Adipocyte (in vitro differentiated cells): ENCODE data around the gene TNN.
"Not testable (repeated sequence)": the region's sequence is repeated elsewhere in the genome, so short reads cannot be mapped to it uniquely, and the experiment has no call there.

ENCODE experiments used
- DNase-seq: peaks from one replicate; pipeline ENCODE4 v3.0.0-alpha.2; 2015; ENCODE audit warnings: low read depth
- H3K27me3 ChIP-seq: replicated peaks from 2 replicates; pipeline ENCODE4 v1.7.0; 2013; ENCODE audit warnings: mild to moderate bottlenecking, low read length, moderate library complexity; ENCODE audit not compliant: control insufficient read depth, insufficient read depth
- H3K36me3 ChIP-seq: 2 replicates; pipeline ENCODE4 v1.7.0; 2013; ENCODE audit warnings: low read length, mild to moderate bottlenecking, moderate library complexity; ENCODE audit not compliant: control insufficient read depth, insufficient read depth, severe bottlenecking
- H3K4me1 ChIP-seq: 2 replicates; pipeline ENCODE4 v1.7.0; 2013; ENCODE audit warnings: mild to moderate bottlenecking, low read length, moderate library complexity; ENCODE audit not compliant: control insufficient read depth, insufficient read depth
- H3K4me3 ChIP-seq: 2 replicates; pipeline ENCODE4 v1.7.0; 2013; ENCODE audit warnings: mild to moderate bottlenecking, low read length, moderate library complexity
- H3K9ac ChIP-seq: 2 replicates; pipeline ENCODE4 v1.7.0; 2013; ENCODE audit warnings: mild to moderate bottlenecking, low read length, moderate library complexity
- H3K9me3 ChIP-seq: 2 replicates; pipeline ENCODE4 v1.7.0; 2013; ENCODE audit warnings: mild to moderate bottlenecking, low read length, moderate library complexity; ENCODE audit not compliant: control insufficient read depth

Gene TNN, protein sequence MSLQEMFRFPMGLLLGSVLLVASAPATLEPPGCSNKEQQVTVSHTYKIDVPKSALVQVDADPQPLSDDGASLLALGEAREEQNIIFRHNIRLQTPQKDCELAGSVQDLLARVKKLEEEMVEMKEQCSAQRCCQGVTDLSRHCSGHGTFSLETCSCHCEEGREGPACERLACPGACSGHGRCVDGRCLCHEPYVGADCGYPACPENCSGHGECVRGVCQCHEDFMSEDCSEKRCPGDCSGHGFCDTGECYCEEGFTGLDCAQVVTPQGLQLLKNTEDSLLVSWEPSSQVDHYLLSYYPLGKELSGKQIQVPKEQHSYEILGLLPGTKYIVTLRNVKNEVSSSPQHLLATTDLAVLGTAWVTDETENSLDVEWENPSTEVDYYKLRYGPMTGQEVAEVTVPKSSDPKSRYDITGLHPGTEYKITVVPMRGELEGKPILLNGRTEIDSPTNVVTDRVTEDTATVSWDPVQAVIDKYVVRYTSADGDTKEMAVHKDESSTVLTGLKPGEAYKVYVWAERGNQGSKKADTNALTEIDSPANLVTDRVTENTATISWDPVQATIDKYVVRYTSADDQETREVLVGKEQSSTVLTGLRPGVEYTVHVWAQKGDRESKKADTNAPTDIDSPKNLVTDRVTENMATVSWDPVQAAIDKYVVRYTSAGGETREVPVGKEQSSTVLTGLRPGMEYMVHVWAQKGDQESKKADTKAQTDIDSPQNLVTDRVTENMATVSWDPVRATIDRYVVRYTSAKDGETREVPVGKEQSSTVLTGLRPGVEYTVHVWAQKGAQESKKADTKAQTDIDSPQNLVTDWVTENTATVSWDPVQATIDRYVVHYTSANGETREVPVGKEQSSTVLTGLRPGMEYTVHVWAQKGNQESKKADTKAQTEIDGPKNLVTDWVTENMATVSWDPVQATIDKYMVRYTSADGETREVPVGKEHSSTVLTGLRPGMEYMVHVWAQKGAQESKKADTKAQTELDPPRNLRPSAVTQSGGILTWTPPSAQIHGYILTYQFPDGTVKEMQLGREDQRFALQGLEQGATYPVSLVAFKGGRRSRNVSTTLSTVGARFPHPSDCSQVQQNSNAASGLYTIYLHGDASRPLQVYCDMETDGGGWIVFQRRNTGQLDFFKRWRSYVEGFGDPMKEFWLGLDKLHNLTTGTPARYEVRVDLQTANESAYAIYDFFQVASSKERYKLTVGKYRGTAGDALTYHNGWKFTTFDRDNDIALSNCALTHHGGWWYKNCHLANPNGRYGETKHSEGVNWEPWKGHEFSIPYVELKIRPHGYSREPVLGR (N-terminal part only)

DNA sequence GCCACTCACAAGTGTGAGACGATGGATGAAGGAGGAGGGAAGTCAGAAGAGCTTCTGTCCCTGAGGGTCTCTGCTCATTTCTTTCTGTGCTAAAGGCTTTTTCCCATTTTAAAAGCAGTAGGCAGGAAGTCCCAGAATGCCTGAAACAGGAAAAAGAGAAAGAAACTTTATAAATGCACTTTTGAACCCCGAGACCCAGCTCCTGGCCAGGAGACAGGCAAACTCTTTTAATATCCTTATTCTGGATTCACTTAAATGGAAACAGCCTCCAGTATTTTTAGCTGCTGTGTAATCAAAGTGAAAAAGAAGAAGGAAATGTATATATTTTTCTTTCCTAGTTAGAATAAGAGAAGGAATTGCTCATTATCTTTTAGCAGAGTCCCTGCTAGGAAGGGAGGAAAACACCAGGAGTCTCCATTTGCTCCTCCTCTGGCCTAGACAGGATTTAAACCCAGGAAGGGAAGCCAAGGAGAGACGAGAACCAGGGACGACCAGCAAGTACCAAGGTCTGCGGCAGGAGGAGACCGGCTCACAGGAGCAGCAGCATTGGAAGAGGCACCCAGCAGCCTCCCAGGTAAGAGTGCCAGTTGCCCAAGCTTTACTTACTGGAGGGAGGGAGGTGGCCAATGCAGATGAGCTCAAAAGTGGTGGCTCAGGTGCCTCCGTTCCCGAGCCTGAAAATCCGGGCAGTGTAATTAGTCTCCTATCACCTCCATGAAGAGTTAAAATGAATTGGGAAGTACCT lies at the start of gene TNN:
TSS of gene TNN (plus strand) at position 472 of the 745 bp plus-strand sequence. CDS start 9,586 bp downstream, outside the sequence.
- Histone ChIP-seq H3K4me1 (peaks cover 14% of the 10 kb centered on the region), H3K9me3 (no peaks in the 10 kb centered on the region), H3K9ac (no peak within 1 kb of the TSS), H3K36me3 (no peaks in the 10 kb centered on the region), H3K4me3 (no peak within 1 kb of the TSS), H3K27me3 (peaks cover 36% of the 10 kb centered on the region)
- DNase-seq: no peak

DNA sequence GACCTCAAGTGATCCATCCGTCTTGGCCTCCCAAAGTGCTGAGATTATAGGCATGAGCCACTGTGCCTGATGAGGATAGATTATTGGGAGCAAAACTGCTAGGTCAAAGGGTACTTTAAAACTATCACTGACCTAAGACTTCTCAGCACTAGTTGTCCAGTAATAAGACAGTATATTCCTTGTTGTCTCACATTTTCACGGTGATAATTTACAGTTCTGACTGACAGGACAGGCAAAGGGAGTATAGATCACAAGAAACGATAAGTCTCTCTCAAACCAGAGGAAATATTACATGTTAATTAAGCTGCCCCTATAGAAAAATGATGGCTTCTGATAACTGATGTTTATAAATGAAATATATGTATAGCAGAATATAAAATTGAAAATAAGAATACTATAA lies 48.1 kb upstream of the TNN start:
- Histone ChIP-seq H3K9ac (no peak overlapping the region), H3K27me3 (no peaks in the 10 kb centered on the region), H3K4me3 (no peak overlapping the region), H3K9me3 (no peaks in the 10 kb centered on the region), H3K36me3 (peaks cover 22% of the 10 kb centered on the region), H3K4me1 (peaks cover 43% of the 10 kb centered on the region)
- DNase-seq: no peak

DNA sequence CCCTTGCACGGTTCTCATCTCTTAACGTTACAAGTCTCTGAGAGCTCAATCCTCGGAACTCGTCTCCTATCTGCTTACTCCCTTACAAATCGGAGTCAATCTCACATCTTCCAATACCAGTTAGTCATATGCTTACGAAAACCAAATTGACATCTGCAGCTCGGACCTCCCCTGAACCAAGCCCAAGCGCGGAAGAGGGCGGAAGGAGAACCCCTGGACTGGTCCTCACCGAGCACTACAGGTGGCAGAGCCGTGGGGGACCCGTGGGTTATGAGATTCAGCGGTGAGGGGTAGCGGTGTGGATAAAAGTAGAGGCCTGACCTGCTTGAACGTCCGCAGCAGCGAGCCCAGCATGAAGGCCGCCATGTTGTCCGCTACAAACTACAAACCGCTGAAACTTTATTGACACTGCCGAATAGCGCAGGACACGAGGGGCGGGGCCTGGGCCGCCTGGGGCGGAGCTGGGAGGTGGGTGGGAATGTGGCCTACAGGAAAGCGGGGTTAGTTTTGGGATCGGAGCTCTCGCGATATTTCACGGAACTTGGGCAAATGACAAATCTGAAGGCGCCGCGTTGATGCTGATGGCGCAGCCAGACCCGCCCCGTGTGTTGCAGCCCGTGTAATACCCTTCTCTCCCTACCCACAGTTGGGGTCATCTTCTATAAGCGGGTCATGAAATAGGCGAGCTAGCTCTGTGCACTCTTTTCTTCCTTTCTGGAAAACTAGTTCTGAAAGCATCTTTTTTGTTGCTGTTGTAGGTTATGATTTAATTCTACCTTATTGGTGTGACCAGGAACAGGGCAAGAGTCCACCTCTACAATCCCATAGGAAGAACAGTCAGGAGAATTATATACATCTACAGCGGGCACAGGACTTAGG lies 44.4 kb upstream of the TNN start, which contains the start of gene MRPS14:
TSS of gene MRPS14 (minus strand) at position 383 of the 879 bp plus-strand sequence. CDS start at position 366, 17 bp downstream.
- Histone ChIP-seq H3K4me1 (peaks cover 19% of the 10 kb centered on the region), H3K36me3 (peaks cover 2% of the 10 kb centered on the region), H3K9ac (peak within 1 kb of the TSS; percentile 99), H3K9me3 (no peaks in the 10 kb centered on the region), H3K27me3 (no peaks in the 10 kb centered on the region), H3K4me3 (peak within 1 kb of the TSS; percentile 100)
- DNase-seq: peak; percentile 99

DNA sequence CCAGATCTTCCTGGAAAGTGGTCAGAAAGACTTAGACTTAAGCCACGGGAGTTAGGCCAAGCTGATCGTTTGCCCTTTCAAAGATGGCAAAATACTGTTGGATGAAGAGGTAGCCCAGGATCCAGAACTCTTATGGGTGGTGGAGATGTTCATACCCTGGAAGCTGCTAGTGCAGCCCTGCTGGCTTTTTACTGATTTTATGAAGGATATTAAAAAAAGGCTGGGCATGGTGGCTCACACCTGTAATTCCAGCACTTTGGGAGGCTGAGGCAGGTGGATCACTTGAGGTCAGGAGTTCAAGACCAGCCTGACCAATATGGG lies 43.8 kb upstream of the TNN start:
- DNase-seq, H3K27me3 ChIP-seq: not testable (repeated sequence)
- peak overlapping the region; percentile 100 for H3K4me3 ChIP-seq

DNA sequence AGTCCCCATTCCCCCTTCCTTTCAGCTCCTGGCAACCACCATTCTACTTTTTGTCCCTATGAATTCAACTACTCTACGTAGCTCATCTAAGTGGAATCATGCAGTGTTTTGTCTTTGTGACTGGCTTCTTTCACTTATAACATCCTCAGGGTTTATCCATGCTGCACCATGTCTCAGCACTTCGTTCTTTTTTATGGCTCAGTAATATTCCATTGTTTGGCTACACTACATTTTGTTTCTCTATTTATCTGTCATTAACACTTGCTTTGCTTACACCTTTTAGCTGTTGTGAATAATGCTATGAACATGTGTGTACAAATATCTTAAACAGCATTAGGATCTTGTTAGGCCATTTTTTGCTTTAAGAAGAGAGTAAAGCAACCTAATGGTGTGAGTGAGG lies 42.9 kb upstream of the TNN start:
- Histone ChIP-seq H3K4me1 (peaks cover 19% of the 10 kb centered on the region), H3K9me3 (no peaks in the 10 kb centered on the region), H3K27me3 (no peaks in the 10 kb centered on the region), H3K4me3 (no peak overlapping the region), H3K36me3 (no peaks in the 10 kb centered on the region), H3K9ac (no peak overlapping the region)
- DNase-seq: no peak

More for the DNA sequence above, 43.8 kb upstream of the TNN start:
- Histone ChIP-seq H3K9ac (peak overlapping the region; percentile 99), H3K4me1 (peaks cover 19% of the 10 kb centered on the region)
- H3K9me3 ChIP-seq, H3K36me3 ChIP-seq: not testable (repeated sequence)

DNA sequence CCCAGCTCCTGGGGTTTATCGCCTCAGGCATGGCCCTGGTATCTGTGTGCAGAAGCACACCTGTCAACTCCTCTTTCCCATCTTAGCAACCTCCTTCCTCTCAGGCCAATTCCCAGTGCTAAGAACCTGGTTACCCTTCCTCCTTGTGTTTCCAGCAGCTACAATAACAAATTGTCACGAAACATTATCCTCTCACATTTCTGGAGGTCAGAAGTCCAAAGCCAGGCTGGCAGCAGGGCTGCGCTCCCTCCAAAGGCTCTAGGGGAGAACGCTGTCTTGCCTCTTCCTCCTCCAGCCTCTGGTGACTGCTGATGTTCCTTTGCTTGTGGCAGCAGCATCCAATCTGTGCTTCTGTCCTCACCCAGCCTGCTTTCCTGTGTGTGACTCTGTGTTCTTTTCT lies 33.7 kb upstream of the TNN start:
- Histone ChIP-seq H3K4me3 (no peak overlapping the region), H3K4me1 (no peaks in the 10 kb centered on the region), H3K9ac (no peak overlapping the region), H3K36me3 (no peaks in the 10 kb centered on the region), H3K9me3 (no peaks in the 10 kb centered on the region), H3K27me3 (no peaks in the 10 kb centered on the region)
- no peak for DNase-seq

DNA sequence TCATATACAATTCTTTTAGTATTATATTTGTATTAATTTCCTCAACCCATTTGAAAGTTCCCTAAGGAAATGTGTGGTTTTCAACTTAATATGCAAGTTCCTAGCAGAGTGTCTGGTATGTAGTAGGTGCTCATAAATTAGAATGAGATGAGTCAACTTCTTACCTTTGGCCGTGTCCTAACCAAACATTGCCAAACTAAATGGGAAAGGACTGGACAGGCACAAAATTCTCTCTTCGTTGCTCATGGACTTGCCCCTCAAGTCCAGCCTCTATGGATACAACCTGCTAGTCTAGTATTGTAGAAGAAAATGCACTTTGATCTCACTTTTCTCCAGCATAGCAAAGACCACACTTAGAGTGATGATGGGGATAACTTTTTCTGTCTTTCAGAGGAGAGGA lies 32.9 kb upstream of the TNN start:
- DNase-seq: no peak

DNA sequence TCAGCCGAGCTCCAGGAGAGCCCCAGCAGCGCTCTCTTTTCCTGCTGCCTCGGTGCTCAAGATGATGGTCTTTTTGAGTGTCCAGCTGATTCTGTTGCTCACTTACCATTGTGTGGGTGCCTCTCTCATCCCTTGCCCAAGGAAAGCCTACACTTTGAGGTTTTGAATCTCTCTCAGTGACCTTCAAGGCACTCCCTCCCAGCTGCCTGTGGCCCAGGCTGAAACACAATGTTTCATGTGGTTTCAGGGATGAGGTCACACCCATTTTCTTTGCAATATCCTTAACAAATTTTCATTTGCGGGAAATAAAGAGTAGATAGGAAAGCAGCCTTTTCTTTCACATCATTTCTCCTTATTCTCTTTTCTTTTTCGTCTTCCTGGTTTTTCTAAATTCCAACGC lies 31.8 kb upstream of the TNN start:
- H3K9me3 ChIP-seq: no peaks in the 10 kb centered on the region
- H3K36me3 ChIP-seq: no peaks in the 10 kb centered on the region
- no peak overlapping the region for H3K4me3 ChIP-seq
- DNase-seq: peak; percentile 7
- no peaks in the 10 kb centered on the region for H3K4me1 ChIP-seq
- H3K27me3 ChIP-seq: no peaks in the 10 kb centered on the region
- H3K9ac ChIP-seq: no peak overlapping the region

More for the DNA sequence above, 32.9 kb upstream of the TNN start:
- no peaks in the 10 kb centered on the region for H3K4me1 ChIP-seq
- H3K9ac ChIP-seq: no peak overlapping the region
- no peaks in the 10 kb centered on the region for H3K9me3 ChIP-seq
- H3K36me3 ChIP-seq: no peaks in the 10 kb centered on the region
- H3K4me3 ChIP-seq: no peak overlapping the region
- H3K27me3 ChIP-seq: no peaks in the 10 kb centered on the region

DNA sequence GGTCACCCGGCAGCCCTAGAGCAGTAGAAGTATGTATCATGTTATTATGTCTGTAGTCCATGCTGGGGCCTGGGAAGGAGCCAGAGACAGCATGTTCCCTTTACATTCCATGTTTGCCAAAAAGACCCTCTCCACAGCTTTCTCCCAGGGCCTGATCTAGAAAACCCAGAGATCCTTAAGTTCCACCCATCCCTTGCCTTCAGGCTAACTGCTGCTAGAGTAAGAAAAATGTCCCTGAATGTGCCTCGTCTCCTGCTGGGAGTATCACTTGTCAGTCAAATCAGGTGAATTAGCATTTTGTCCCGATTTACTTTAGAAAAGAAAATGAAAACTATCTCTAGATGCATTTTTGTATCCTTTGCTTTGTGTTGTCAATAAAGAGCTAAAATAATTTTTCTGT lies 31.2 kb upstream of the TNN start:
- no peak overlapping the region for H3K9ac ChIP-seq
- no peaks in the 10 kb centered on the region for H3K36me3 ChIP-seq
- H3K4me3 ChIP-seq: no peak overlapping the region
- no peaks in the 10 kb centered on the region for H3K4me1 ChIP-seq
- no peaks in the 10 kb centered on the region for H3K27me3 ChIP-seq
- no peaks in the 10 kb centered on the region for H3K9me3 ChIP-seq
- no peak for DNase-seq

DNA sequence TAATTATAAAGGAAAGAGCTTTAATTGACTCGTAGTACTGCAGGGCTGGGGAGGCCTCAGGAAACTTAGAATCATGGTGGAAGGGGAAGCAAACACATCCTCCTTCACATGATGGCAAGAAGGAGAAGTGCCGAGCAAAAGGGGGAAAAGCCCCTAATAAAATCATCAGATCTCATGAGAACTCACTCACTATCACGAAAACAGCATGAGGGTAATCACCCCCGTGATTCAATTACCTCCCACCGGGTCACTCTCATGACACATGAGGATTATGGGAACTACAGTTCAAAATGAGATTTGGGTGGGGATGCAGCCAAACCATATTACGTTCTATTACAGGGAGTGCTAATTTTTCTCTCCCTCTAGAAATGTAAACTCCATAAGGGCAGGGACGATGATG lies 30.2 kb upstream of the TNN start:
- Histone ChIP-seq H3K9me3 (no peaks in the 10 kb centered on the region), H3K27me3 (no peaks in the 10 kb centered on the region), H3K4me3 (no peak overlapping the region), H3K4me1 (no peaks in the 10 kb centered on the region), H3K36me3 (no peaks in the 10 kb centered on the region), H3K9ac (no peak overlapping the region)
- no peak for DNase-seq
